HG02678 (cell line): Measurements from ENCODE around the gene FHOD3.
"Not testable (repeated sequence)": the region's sequence is repeated elsewhere in the genome, so short reads cannot be mapped to it uniquely, and the experiment has no call there.

Experiments used
- ATAC-seq: cut with Tn5 transposase; IDR thresholded peaks from one replicate; pipeline ENCODE4 v1.9.1; 2021; ENCODE audit warnings: mild to moderate bottlenecking, moderate library complexity; ENCODE audit not compliant: unreplicated experiment

FHOD3 gene

GRCh38 chr18:36761186-36761698 lies 463.7 kb downstream of the FHOD3 start:
- no peak for ATAC-seq

GRCh38 chr18:36762074-36762473 lies 464.6 kb downstream of the FHOD3 start:
- ATAC-seq: no peak

- ATAC-seq: not testable (repeated sequence)
These were observed 465.5 kb downstream of the FHOD3 start for GRCh38 chr18:36762965-36763364.

GRCh38 chr18:36766836-36767235 lies 469.3 kb downstream of the FHOD3 start:
- no peak for ATAC-seq

- ATAC-seq: no peak
These were observed 471.7 kb downstream of the FHOD3 start for GRCh38 chr18:36769172-36769571.

GRCh38 chr18:36769611-36770314 lies 472.2 kb downstream of the FHOD3 start:
- no peak for ATAC-seq

GRCh38 chr18:36770315-36770946 lies 472.9 kb downstream of the FHOD3 start:
- no peak for ATAC-seq

GRCh38 chr18:36771245-36771644 lies 473.7 kb downstream of the FHOD3 start:
- ATAC-seq: no peak

GRCh38 chr18:36772241-36772723 lies 474.8 kb downstream of the FHOD3 start:
- ATAC-seq: no peak

GRCh38 chr18:36775396-36775795 lies 477.9 kb downstream of the FHOD3 start:
- no peak for ATAC-seq

- no peak for ATAC-seq
These were observed 479.1 kb downstream of the FHOD3 start for GRCh38 chr18:36776650-36777049.

- ATAC-seq: no peak
These were observed 480.1 kb downstream of the FHOD3 start for GRCh38 chr18:36777566-36777965.

GRCh38 chr18:36780748-36781147 lies 483.2 kb downstream of the FHOD3 start:
- ATAC-seq: no peak

- no peak for ATAC-seq
These were observed 485.2 kb downstream of the FHOD3 start for GRCh38 chr18:36782710-36783109.

- no peak for ATAC-seq
These were observed 486.3 kb downstream of the FHOD3 start for GRCh38 chr18:36783792-36784191.

GRCh38 chr18:36786686-36787085 lies 489.2 kb downstream of the FHOD3 start:
- ATAC-seq: no peak

GRCh38 chr18:36792634-36793283 lies 495.2 kb downstream of the FHOD3 start:
- ATAC-seq: no peak

GRCh38 chr18:36798738-36799473 lies 501.4 kb downstream of the FHOD3 start:
- no peak for ATAC-seq

- ATAC-seq: no peak
These were observed 507.6 kb downstream of the FHOD3 start for GRCh38 chr18:36805105-36805504.

GRCh38 chr18:36808681-36809080 lies 511.2 kb downstream of the FHOD3 start:
- no peak for ATAC-seq
